Measurements from ENCODE around the gene CFD.
"Not testable (repeated sequence)": the region's sequence is repeated elsewhere in the genome, so short reads cannot be mapped to it uniquely, and the experiment has no call there.

CFD gene

GRCh38 chr19:825897-826644 lies 33.4 kb upstream of the CFD start:
- no peak for DNase-seq

- no peak for DNase-seq
Observed at GRCh38 chr19:827314-827709, 32.2 kb upstream of the CFD start.

- peak; percentile 15 for DNase-seq
Observed at GRCh38 chr19:827710-828321, 31.6 kb upstream of the CFD start, which contains the start of gene AZU1. AZU1 (plus strand) TSS chr19:827837; CDS start chr19:827847, 10 bp downstream.

DNA sequence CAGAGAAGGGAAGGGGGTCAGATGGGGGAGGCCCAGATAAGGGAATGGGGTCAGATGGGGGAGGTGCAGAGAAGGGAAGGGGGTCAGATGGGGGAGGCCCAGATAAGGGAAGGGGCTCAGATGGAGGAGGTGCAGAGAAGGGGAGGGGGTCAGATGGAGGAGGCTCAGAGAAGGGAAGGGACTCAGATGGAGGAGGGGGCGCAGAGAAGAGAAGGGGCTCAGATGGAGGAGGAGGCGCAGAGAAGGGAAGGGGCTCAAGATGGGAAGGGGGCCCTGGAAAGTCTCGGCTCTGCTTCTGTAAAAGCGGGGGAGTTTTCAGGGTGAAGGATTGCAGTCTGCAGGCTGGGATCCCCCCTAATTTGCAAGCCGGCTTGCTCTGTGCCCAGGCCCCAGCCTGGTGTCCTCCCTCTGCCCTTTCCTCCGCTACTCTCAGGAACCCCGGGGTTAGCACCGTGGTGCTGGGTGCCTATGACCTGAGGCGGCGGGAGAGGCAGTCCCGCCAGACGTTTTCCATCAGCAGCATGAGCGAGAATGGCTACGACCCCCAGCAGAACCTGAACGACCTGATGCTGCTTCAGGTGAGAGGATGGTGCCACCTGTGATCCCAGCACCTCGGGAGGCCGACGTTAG lies 30.2 kb upstream of the CFD start:
- no peak for DNase-seq

- DNase-seq, result no peak
Observed at GRCh38 chr19:831407-832369, 27.8 kb upstream of the CFD start.

- no peak for DNase-seq
Observed at GRCh38 chr19:834216-834615, 25.2 kb upstream of the CFD start.

DNA sequence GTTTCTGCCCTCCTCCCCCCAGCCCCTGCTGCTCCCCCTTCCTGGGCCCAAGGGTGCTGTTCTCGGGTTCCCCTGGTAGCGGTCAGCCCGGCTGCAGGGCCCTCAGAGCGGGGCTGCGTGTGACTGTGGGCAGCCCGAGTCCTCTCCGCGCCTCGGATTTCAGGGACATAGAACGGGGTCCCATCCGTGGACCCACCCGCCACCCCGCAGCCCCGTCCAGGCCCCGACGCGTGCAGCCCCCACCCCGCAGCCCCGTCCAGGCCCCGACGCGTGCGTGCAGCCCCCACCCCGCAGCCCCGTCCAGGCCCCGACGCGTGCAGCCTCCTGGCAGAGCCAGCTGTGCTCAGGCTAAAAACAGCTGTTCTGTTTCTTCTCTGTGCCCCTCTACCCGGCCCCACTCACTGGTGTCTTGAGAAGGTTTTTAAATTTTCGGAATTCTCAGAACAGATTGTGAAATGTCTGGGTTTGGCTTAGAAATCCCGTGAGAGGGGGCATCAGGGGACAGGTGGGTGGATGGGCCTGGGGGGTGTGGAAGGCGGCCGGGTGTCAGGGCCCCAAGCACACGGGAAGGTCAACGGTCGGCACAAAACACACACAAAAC lies 24.2 kb upstream of the CFD start:
- no peak for DNase-seq

- no peak for DNase-seq
Observed at GRCh38 chr19:840519-841206, 18.8 kb upstream of the CFD start, which contains the start of gene PRTN3. PRTN3 (plus strand) TSS chr19:840999; CDS start chr19:841009, 10 bp downstream.

DNA sequence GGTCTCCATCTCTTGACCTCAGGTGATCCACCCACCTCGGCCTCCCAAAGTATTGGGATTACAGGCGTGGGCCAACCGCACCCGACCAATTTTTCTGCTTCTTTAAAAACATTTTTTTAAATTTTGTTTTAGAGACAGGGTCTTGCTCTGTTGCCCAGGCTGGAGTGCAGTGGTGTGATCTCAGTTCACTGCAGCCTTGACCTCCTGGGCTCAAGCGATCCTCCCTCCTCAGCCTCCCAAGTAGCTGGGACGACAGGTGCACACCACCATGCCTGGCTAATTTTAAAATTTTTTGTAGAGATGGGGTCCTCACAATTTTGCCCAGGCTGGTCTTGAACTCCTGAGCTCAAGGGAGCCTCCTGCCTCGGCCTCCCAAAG lies 16.7 kb upstream of the CFD start:
- DNase-seq, result not testable (repeated sequence)

DNA sequence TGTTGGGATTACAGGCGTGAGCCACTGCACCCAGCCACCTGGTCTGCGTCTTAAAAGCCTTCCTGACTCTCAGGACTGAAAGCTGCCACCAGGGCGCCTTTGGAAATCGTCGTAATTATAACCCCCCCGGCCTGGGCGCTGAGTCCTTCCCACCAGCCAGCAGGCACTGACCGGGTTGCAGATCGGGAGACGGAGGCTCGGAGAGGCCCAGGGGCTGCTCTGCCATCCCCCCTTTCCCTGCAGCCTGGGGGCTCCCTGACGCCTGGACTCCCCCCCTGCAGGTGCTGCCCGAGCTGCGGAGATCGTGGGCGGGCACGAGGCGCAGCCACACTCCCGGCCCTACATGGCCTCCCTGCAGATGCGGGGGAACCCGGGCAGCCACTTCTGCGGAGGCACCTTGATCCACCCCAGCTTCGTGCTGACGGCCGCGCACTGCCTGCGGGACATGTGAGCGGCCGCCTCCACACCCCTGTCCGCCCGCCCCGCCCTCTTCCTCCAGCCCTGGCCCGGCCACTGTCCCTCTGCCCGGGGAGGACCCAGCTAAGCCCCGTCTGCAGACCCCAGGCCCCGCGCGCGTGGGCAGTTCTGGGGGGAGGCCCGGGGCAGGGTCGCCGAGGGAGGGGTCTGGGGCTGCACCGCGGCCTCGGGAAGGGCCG lies 16.2 kb upstream of the CFD start:
- DNase-seq, result no peak

GRCh38 chr19:843836-844545 lies 15.5 kb upstream of the CFD start:
- no peak for DNase-seq

GRCh38 chr19:844546-844971 lies 14.9 kb upstream of the CFD start:
- no peak for DNase-seq

GRCh38 chr19:845707-846521 lies 13.6 kb upstream of the CFD start:
- no peak for DNase-seq

DNA sequence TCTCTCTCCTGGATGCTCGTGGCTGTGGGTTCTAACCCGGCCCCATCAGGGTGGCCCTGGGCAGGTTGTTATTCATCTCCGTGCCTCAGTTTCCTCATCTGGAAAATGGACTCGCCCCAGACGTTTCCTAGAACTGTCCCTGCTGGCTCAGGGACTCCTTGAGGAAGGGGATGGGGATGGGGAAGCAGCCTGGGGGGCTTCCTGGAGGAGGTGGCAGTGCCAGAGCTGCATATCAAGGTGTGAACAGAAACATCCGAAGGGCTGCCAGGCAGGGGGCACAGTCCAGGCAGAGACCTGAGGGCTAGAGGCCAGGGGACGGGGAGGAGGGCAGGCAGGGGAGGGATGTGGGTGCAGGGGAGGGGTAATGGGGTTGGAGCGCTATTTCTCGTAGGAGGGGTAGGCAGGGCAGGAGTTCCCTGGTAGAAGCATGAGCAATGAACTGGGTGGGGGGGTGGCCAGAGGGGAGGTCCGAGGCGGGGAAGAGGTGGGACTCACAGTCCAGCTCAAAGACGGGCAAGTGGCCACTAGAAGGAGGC lies 11.0 kb upstream of the CFD start:
- DNase-seq, result no peak

- DNase-seq, result not testable (repeated sequence)
Observed at GRCh38 chr19:849195-849594, 10.3 kb upstream of the CFD start.

- no peak for DNase-seq
Observed at GRCh38 chr19:850221-850978, 9.1 kb upstream of the CFD start.

DNA sequence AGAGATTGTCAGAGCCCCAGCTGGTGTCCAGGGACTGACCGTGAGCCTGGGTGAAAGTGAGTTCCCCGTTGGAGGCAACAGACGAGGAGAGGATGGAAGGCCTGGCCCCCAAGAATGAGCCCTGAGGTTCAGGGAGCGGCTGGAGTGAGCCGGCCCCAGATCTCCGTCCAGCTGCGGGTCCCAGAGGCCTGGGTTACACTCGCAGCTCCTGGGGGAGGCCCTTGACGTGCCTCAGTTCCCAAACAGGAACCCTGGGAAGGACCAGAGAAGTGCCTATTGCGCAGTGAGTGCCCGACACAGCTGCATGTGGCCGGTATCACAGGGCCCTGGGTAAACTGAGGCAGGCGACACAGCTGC lies 8.5 kb upstream of the CFD start:
- DNase-seq, result no peak

- no peak for DNase-seq
Observed at GRCh38 chr19:852136-853013, 7.1 kb upstream of the CFD start, which contains the start of gene ELANE. ELANE (plus strand) TSS chr19:852303; CDS start chr19:852329, 26 bp downstream.
